Mesenchymal stem cell (in vitro differentiated cells and primary cell): Measurements from ENCODE around the gene PDE8B.

Experiments
- DNase-seq: peaks from one replicate; pipeline ENCODE4 v3.0.0-alpha.2; 2013
- H2AFZ ChIP-seq: one replicate; pipeline ENCODE4 v1.6.1; 2013; ENCODE audit warnings: low read depth, mild to moderate bottlenecking, control low read depth, inconsistent platforms, low read length, moderate library complexity
- H2AK5ac ChIP-seq: 2 replicates; pipeline ENCODE4 v1.6.1; 2013; ENCODE audit warnings: low read length, moderate library complexity, mild to moderate bottlenecking, inconsistent platforms; ENCODE audit not compliant: severe bottlenecking
- H2BK120ac ChIP-seq: one replicate; pipeline ENCODE4 v1.6.1; 2013; ENCODE audit warnings: low read depth, mild to moderate bottlenecking, inconsistent platforms, low read length, moderate library complexity
- H2BK12ac ChIP-seq, 2 experiments: one replicate each; pipeline ENCODE4 v1.6.1; 2013; ENCODE audit warnings: inconsistent platforms in 2 of 2, low read length in 2 of 2, mild to moderate bottlenecking in 2 of 2, moderate library complexity in 2 of 2, control low read depth in 1 of 2
- H2BK15ac ChIP-seq: one replicate; pipeline ENCODE4 v1.6.1; 2013; ENCODE audit warnings: mild to moderate bottlenecking, low read depth, inconsistent platforms; ENCODE audit not compliant: poor library complexity, severe bottlenecking
- H2BK5ac ChIP-seq: 2 replicates; pipeline ENCODE4 v1.6.1; 2013; ENCODE audit warnings: low read depth, mild to moderate bottlenecking, low read length, control low read depth, inconsistent platforms; ENCODE audit not compliant: poor library complexity, severe bottlenecking
- H3K14ac ChIP-seq, 2 experiments: one replicate each; pipeline ENCODE4 v1.6.1; 2013; ENCODE audit warnings: inconsistent platforms in 2 of 2, low read length in 2 of 2, control low read depth in 1 of 2, mild to moderate bottlenecking in 1 of 2, moderate library complexity in 1 of 2
- H3K18ac ChIP-seq, 2 experiments: one replicate each; pipeline ENCODE4 v1.6.1; 2013; ENCODE audit warnings: inconsistent platforms in 2 of 2, low read length in 2 of 2, control low read depth in 1 of 2, low read depth in 1 of 2, mild to moderate bottlenecking in 1 of 2
- H3K23ac ChIP-seq, 2 experiments: one replicate each; pipeline ENCODE4 v1.6.1; 2013; ENCODE audit warnings: inconsistent platforms in 2 of 2, low read length in 2 of 2, mild to moderate bottlenecking in 2 of 2, moderate library complexity in 2 of 2, control low read depth in 1 of 2
- H3K27ac ChIP-seq: 2 replicates; pipeline ENCODE4 v1.5.1; 2013; ENCODE audit warnings: mild to moderate bottlenecking, moderate library complexity, low read length, control low read depth, inconsistent platforms; ENCODE audit not compliant: poor library complexity, severe bottlenecking
- H3K27me3 ChIP-seq, 2 experiments: 2 replicates each; pipeline versions ENCODE4 v1.6.1 to v1.7.0; 2013; ENCODE audit warnings: low read length in 2 of 2, mild to moderate bottlenecking in 2 of 2, moderate library complexity in 2 of 2, control low read depth in 1 of 2, inconsistent platforms in 1 of 2; ENCODE audit not compliant: control insufficient read depth in 1 of 2, insufficient read depth in 1 of 2
- H3K36me3 ChIP-seq, 2 experiments: 2 replicates each; pipeline versions ENCODE4 v1.6.1 to v1.7.0; 2013; ENCODE audit warnings: low read length in 2 of 2, control low read depth in 1 of 2, inconsistent platforms in 1 of 2, low read depth in 1 of 2, mild to moderate bottlenecking in 1 of 2; ENCODE audit not compliant: insufficient read depth in 2 of 2, control insufficient read depth in 1 of 2
- H3K4ac ChIP-seq, 2 experiments: one replicate each; pipeline ENCODE4 v1.6.1; 2013; ENCODE audit warnings: inconsistent platforms in 2 of 2, low read length in 2 of 2, mild to moderate bottlenecking in 2 of 2, moderate library complexity in 2 of 2, control low read depth in 1 of 2, low read depth in 1 of 2
- H3K4me1 ChIP-seq: 2 replicates; pipeline ENCODE4 v1.6.1; 2013; ENCODE audit warnings: low read depth, low read length, control low read depth; ENCODE audit not compliant: control insufficient read depth, insufficient read depth
- H3K4me2 ChIP-seq: 2 replicates; pipeline ENCODE4 v1.6.1; 2013; ENCODE audit warnings: low read length, mild to moderate bottlenecking, inconsistent platforms; ENCODE audit not compliant: poor library complexity, severe bottlenecking
- H3K4me3 ChIP-seq, 2 experiments: 2 replicates each; pipeline versions ENCODE4 v1.5.1 to v1.7.0; 2013; ENCODE audit warnings: low read length in 2 of 2, mild to moderate bottlenecking in 2 of 2, control low read depth in 1 of 2, low read depth in 1 of 2; ENCODE audit not compliant: insufficient read depth in 1 of 2
- H3K79me1 ChIP-seq: replicated peaks from 2 replicates; pipeline ENCODE4 v1.6.1; 2013; ENCODE audit warnings: mild to moderate bottlenecking, control low read depth, low read length, inconsistent platforms; ENCODE audit not compliant: poor library complexity, severe bottlenecking
- H3K9ac ChIP-seq: 2 replicates; pipeline ENCODE4 v1.7.0; 2013; ENCODE audit warnings: mild to moderate bottlenecking, low read length, moderate library complexity
- H3K9me3 ChIP-seq: 2 replicates; pipeline ENCODE4 v1.7.0; 2013; ENCODE audit warnings: mild to moderate bottlenecking, low read length; ENCODE audit not compliant: control insufficient read depth
- H4K8ac ChIP-seq: one replicate; pipeline ENCODE4 v1.6.1; 2013; ENCODE audit warnings: inconsistent platforms, mild to moderate bottlenecking, low read length, moderate library complexity
- H4K91ac ChIP-seq: one replicate; pipeline ENCODE4 v1.6.1; 2013; ENCODE audit warnings: mild to moderate bottlenecking, low read length, inconsistent platforms
- WGBS: methylation state at CpG from one replicate; pipeline ENCODE4 v1.1.7; 2013; ENCODE audit warnings: mixed read lengths; 5-methylcytosine and 5-hydroxymethylcytosine counted together

Gene PDE8B

DNA sequence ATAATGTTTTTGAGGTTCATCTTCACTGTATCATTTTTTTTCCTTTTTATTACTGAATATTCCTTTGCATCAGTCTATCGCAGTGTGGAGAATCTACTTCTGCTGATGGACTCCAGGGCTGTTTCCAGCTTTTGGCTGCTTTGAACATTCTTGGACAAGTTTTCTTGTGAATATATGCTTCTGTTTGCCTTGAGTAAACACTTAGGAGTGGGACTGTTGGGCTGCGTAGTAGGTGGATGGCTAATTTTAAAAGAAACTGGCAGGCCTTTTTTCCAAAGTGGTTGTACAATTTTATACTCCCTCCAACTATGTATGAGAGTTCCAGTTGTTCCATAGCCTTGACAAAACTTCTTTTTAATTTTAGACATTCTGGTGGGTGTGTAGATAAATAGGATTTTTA, 179.3 kb downstream of the PDE8B start:
- Histone ChIP-seq H3K27ac (no peak overlapping the region), H3K4ac (no peak overlapping the region), H2BK12ac (no peak overlapping the region), H3K9me3 (no peaks in the 10 kb centered on the region), H3K9ac (peak overlapping the region; percentile 61), H4K91ac (no peak overlapping the region), H3K14ac (no peak overlapping the region), H3K79me1 (no peaks in the 10 kb centered on the region), H3K27me3 (peaks cover 0 to 9% of the 10 kb centered on the region in 2 experiments), H2BK15ac (no peak overlapping the region), H2AK5ac (no peak overlapping the region), H2BK5ac (no peak overlapping the region), H3K23ac (no peak overlapping the region), H3K4me3 (no peak overlapping the region), H3K4me1 (peaks cover 4% of the 10 kb centered on the region), H4K8ac (no peak overlapping the region), H3K18ac (no peak overlapping the region), H3K4me2 (no peak overlapping the region), H3K36me3 (no peaks in the 10 kb centered on the region), H2AFZ (no peak overlapping the region), H2BK120ac (no peak overlapping the region)
- DNase-seq: no peak
- 95% methylated on average over 1 of the region's 2 CpGs for WGBS

DNA sequence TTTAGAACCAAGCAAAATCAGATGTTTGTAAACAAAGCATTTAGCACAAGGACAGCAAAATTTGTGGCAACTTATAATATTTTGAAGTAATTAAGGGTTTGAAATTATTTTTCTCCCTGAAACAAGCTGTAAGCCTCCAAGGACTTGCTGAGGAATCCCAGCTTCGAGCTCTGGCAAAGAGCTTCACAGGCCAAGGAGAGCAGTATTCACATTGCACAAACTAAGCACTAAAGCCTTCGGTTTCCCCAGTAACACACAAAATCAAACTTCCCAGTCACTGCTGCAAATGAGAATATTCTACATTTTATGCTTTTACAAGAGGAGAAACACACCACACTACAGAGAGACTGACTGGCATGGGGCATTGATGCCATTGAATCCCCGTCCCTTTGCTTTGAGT, 179.7 kb downstream of the PDE8B start:
- H3K4me2 ChIP-seq: no peak overlapping the region
- 89% methylated on average over 3 of the region's 3 CpGs for WGBS

DNA sequence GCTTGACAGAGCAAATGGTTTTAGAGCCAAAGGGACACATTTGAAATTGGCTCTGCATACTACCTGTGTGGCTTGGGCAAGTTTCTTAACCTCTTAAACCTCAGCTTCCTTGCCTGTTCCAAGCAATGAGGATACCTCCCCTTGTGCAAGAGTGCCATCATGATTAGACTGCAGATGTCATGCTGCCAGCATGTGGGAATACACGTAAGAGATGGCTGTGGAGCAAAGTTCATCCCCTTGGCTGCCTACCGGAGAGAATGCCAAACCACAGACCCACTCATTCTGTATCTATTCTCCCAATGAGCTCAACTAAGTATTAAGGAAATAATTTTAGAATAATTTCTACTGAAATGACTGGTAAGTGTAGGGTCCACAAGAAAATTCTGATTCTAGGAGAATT, 180.3 kb downstream of the PDE8B start:
- H3K27ac ChIP-seq: no peak overlapping the region
- peaks cover 0 to 9% of the 10 kb centered on the region in 2 experiments for H3K27me3 ChIP-seq
- no peak overlapping the region for H3K14ac ChIP-seq
- H2AK5ac ChIP-seq: no peak overlapping the region
- no peaks in the 10 kb centered on the region for H3K79me1 ChIP-seq
- DNase-seq: no peak
- H3K4me1 ChIP-seq: peaks cover 4% of the 10 kb centered on the region
- WGBS: 100% methylated on average over 1 of the region's 2 CpGs
- no peaks in the 10 kb centered on the region for H3K36me3 ChIP-seq
- H2BK120ac ChIP-seq: no peak overlapping the region
- peak overlapping the region in 1 of 2 experiments; percentile 5 for H3K23ac ChIP-seq
- H3K4me3 ChIP-seq: peak overlapping the region in 1 of 2 experiments; percentile 3
- H3K9me3 ChIP-seq: no peaks in the 10 kb centered on the region
- H3K4me2 ChIP-seq: no peak overlapping the region
- no peak overlapping the region for H4K91ac ChIP-seq
- no peak overlapping the region for H2BK5ac ChIP-seq
- no peak overlapping the region for H2AFZ ChIP-seq
- H2BK15ac ChIP-seq: no peak overlapping the region
- H3K9ac ChIP-seq: peak overlapping the region; percentile 61
- H4K8ac ChIP-seq: no peak overlapping the region
- no peak overlapping the region for H3K4ac ChIP-seq
- no peak overlapping the region for H2BK12ac ChIP-seq
- no peak overlapping the region for H3K18ac ChIP-seq

More for the DNA sequence above, 179.7 kb downstream of the PDE8B start:
- peaks cover 4% of the 10 kb centered on the region for H3K4me1 ChIP-seq
- H2AFZ ChIP-seq: no peak overlapping the region
- H2BK120ac ChIP-seq: no peak overlapping the region
- peak overlapping the region in 1 of 2 experiments; percentile 3 for H3K4me3 ChIP-seq
- H3K14ac ChIP-seq: no peak overlapping the region
- no peak overlapping the region for H4K8ac ChIP-seq
- H3K18ac ChIP-seq: no peak overlapping the region
- no peak overlapping the region for H2AK5ac ChIP-seq
- no peak for DNase-seq
- H3K27ac ChIP-seq: no peak overlapping the region
- peak overlapping the region; percentile 61 for H3K9ac ChIP-seq
- no peak overlapping the region for H4K91ac ChIP-seq
- no peak overlapping the region for H2BK5ac ChIP-seq
- H3K79me1 ChIP-seq: no peaks in the 10 kb centered on the region
- H3K9me3 ChIP-seq: no peaks in the 10 kb centered on the region
- peaks cover 0 to 9% of the 10 kb centered on the region in 2 experiments for H3K27me3 ChIP-seq
- no peaks in the 10 kb centered on the region for H3K36me3 ChIP-seq
- H3K4ac ChIP-seq: no peak overlapping the region
- H2BK15ac ChIP-seq: no peak overlapping the region
- H3K23ac ChIP-seq: no peak overlapping the region
- H2BK12ac ChIP-seq: no peak overlapping the region

DNA sequence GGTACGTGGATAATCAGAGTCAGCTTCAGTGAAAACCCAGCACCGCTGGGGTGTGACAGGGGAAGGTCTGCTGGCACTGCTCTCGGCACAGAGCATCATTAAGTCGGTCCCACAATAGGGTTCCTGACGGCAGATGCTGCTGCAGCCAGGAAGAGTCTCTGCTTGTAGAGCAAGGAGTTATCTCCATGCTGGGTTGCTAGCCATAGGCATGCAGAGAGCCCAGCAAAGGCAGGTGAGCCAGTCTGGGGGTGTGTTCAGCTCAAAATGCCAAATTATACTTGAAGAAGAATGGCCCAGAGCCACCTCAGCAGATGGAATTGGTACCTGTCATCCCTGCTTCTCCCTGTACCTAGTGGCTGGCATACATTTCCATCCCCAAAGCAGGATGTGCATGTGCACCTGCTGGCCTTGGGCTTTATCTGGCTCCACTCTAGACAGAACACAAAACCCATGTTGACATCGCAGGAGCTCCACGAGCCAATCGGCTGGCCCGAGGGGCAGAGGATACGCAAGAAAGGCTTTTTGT, 180.8 kb downstream of the PDE8B start:
- no peak overlapping the region for H3K27ac ChIP-seq
- 87% methylated on average over 10 of the region's 10 CpGs for WGBS
- H3K4me3 ChIP-seq: peak overlapping the region in 1 of 2 experiments; percentile 12
- peaks cover 4% of the 10 kb centered on the region for H3K4me1 ChIP-seq
- H4K91ac ChIP-seq: peak overlapping the region; percentile 27
- peaks cover 0 to 9% of the 10 kb centered on the region in 2 experiments for H3K27me3 ChIP-seq
- no peak overlapping the region for H4K8ac ChIP-seq
- no peak overlapping the region for H3K14ac ChIP-seq
- no peak overlapping the region for H2AK5ac ChIP-seq
- H3K9me3 ChIP-seq: no peaks in the 10 kb centered on the region
- DNase-seq: no peak
- no peaks in the 10 kb centered on the region for H3K36me3 ChIP-seq
- no peak overlapping the region for H3K4ac ChIP-seq
- no peak overlapping the region for H2BK5ac ChIP-seq
- peak overlapping the region; percentile 27 for H3K9ac ChIP-seq
- H2BK15ac ChIP-seq: no peak overlapping the region
- no peak overlapping the region for H2BK12ac ChIP-seq
- no peak overlapping the region for H3K18ac ChIP-seq
- H2AFZ ChIP-seq: no peak overlapping the region
- no peak overlapping the region for H3K4me2 ChIP-seq
- no peaks in the 10 kb centered on the region for H3K79me1 ChIP-seq
- H2BK120ac ChIP-seq: no peak overlapping the region
- H3K23ac ChIP-seq: no peak overlapping the region
